Mucosa of descending colon (tissue), 3 donors: ENCODE measurements around the gene ACVR1B. TPM values are rescaled to one million over a fixed set of nuclear protein-coding genes. Genes with fewer than 3 reads are reported as not detected.

Experiments used
- ATAC-seq: fragments of 200-7000 bp; cut with Tn5 transposase; one replicate; pipeline ENCODE4 v1.9.1; 2020; ENCODE audit warnings: mild to moderate bottlenecking, moderate library complexity
- DNase-seq, 3 donors: peaks; one replicate each; pipeline ENCODE4 v3.0.0-alpha.2; 2020
- H3K36me3 ChIP-seq: fragments of 200-600 bp; one replicate; pipeline ENCODE4 v1.8.0; 2021; ENCODE audit warnings: low read depth, mild to moderate bottlenecking
- H3K4me1 ChIP-seq: fragments of 200-600 bp; one replicate; pipeline ENCODE4 v1.8.0; 2021; ENCODE audit warnings: low read depth, mild to moderate bottlenecking
- H3K4me3 ChIP-seq: fragments of 200-600 bp; one replicate; pipeline ENCODE4 v1.8.0; 2021; ENCODE audit warnings: mild to moderate bottlenecking
- H3K9me3 ChIP-seq: fragments of 200-600 bp; one replicate; pipeline ENCODE4 v1.8.0; 2021; ENCODE audit warnings: mild to moderate bottlenecking
- CTCF ChIP-seq: fragments of 200-600 bp; IDR thresholded peaks from one replicate; pipeline ENCODE4 v1.8.0; 2022; ENCODE audit warnings: antibody characterized with exemption, mild to moderate bottlenecking
- intact Hi-C, 2 donors: fragments of 100-400 bp; cut with DNase I in 1 of 2; cut with micrococcal nuclease in 1 of 2; formaldehyde crosslinking; loops; one replicate each; pipeline versions ENCODE4 v1.11.0 to v1.11.1; 2022; cut with DNase I, micrococcal nuclease
- total RNA-seq, 3 donors: library from RNA; stranded (reverse); fragmentation: NEBNext Ultra II Directional in 2 of 3; extraction: Animal tissue kit (Norgen Biotek cat#: 25700) in 2 of 3; gene quantifications; one replicate each; pipeline versions ENCODE4 v1.2.1 to v1.2.4, GENCODE V29; 2021 to 2023
- donor health status: DM: no; HTN: no; CAD: no; lungs with moderate emphysema.
- donor health status: DM: no; HTN: no; CAD: no.
- donor health status: DM: no; HTN: yes; CAD: no.

ACVR1B gene
- total RNA-seq, 3 donors from 2014 or later = 42.4 to 95.7 (median 77.3) TPM

DNA sequence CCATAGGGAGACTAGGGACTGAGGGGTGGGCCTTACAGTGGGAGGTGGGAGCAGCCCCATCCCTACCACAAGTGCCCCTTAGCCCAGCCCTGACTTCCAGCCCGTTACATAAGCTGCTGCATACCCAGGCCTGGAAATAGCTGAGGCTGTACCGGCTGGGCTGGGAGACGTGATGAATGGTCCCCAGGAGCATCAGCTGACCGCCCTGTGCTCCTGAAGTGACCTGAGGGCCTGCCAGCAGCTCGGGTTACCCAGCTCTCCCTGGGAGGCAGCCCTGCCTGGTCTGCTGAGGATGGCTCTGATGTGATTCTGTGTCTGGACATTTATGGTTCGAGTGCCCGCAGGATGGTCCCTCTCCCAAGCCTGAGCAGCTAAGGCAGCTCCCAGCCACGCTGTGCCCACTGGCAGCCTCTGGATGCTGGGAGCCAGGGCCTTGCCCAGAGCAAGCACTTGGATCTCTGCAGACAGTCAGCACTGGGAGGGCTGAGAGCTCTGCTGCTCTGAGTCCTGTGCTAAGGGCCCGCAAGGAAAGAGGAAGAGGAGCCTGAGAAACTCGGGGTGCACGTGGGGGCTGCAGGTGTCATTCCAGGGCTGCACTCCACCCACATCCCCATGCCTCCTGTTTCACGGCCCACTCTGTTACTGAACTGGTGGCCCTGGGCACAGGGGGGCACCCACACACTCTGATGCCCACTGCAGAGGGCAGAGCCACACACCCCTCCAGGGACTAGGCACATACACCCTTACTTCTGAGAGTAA, 75.8 kb downstream of the ACVR1B start:
- ATAC-seq (no peak), DNase-seq (no peak)
- Histone ChIP-seq H3K9me3 (no peaks in the 10 kb centered on the region), H3K4me3 (no peak overlapping the region), H3K36me3 (no peaks in the 10 kb centered on the region), H3K4me1 (peaks cover 23% of the 10 kb centered on the region)
- intact Hi-C loops = loop anchor here (5.0 kb wide), 1 partner anchor 55 kb away; no protein-coding TSS in a partner anchor
- TF ChIP-seq CTCF = no peak

- Histone ChIP-seq H3K9me3 (no peaks in the 10 kb centered on the region), H3K36me3 (no peaks in the 10 kb centered on the region), H3K4me3 (no peak overlapping the region), H3K4me1 (peaks cover 26% of the 10 kb centered on the region)
- ATAC-seq = no peak
- DNase-seq = no peak
- intact Hi-C loops = loop anchor here (5.0 kb wide), 1 partner anchor 53 kb away; no protein-coding TSS in a partner anchor
- TF ChIP-seq CTCF = no peak
These were observed 78.2 kb downstream of the ACVR1B start for GRCh38 chr12:52029685-52030084.

DNA sequence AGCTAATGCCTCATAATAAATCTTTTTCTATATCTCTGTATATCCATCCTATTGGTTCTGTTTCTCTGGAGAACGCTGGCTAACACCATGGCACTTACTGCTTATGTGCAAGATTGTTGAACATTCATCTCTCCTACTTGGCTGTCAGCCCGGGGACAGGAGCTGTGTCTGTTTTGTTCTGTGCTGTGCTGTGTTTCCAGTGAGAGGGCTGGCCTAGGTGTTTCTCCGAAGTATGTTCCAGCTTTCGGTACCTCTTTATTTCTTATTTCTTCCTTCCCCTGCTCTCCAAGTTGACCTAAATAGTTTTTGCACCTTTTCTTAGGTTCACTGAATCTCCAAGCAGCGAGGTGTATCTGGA, 80.9 kb downstream of the ACVR1B start:
- Histone ChIP-seq H3K4me3 (no peak overlapping the region), H3K36me3 (no peaks in the 10 kb centered on the region), H3K4me1 (peaks cover 20% of the 10 kb centered on the region), H3K9me3 (no peaks in the 10 kb centered on the region)
- peak in 1 of 3 donors; percentile 81 for DNase-seq
- TF ChIP-seq CTCF = no peak
- ATAC-seq = peak; percentile 37
- intact Hi-C loops = no loop called here

- Histone ChIP-seq H3K4me1 (peaks cover 23% of the 10 kb centered on the region), H3K4me3 (no peak overlapping the region), H3K36me3 (no peaks in the 10 kb centered on the region), H3K9me3 (no peaks in the 10 kb centered on the region)
- intact Hi-C loops = no loop called here
- DNase-seq (peak; percentile 97 to 99 (median 97)), ATAC-seq (peak; percentile 94)
- TF ChIP-seq CTCF = no peak
These were observed 81.4 kb downstream of the ACVR1B start for GRCh38 chr12:52032804-52033445.

DNA sequence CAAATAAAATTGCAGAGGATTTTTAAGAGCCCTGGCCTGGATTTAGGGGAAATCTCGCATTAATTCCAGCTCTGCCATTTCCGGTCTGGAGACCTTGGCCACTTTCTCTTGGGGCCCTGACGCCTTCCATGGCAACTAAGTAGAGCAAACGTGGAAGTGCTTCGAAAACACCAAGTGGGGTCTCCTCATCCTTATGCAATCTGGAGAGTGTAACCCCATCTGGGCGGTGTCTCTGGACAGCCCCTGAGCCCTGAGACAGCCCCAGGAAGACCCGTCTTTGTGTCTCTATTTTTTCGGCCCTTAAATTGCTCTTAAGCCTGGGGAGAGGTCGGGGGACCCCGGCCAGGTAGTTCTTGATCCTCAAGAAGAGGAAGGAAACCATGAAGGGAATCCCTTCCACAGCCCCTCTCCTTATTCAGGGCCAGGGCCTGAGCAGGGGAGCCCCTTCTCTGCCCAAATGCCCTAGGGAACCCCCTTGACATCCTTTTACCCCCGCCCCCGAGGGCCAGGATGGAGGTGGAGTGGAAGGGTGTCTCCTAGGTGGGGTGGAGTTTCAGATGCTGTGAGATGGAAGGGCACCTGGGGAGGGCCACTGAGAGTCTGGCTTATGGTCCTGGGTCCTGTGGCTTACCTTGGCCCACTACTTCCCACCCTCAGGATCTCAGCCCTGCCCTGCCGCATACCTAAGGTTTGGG, 82.1 kb downstream of the ACVR1B start:
- intact Hi-C loops = no loop called here
- ATAC-seq = no peak
- DNase-seq = no peak
- Histone ChIP-seq H3K4me3 (no peak overlapping the region), H3K36me3 (no peaks in the 10 kb centered on the region), H3K9me3 (no peaks in the 10 kb centered on the region), H3K4me1 (peaks cover 23% of the 10 kb centered on the region)
- no peak for TF ChIP-seq CTCF
